Stimulated activated memory B cell treated with anti-CD40 and anti-IgM and Interleukin-4, amounts not matched to agents 10 μg/mL and 1 μg/mL and 100 μg/mL, for 72 hours (primary cell): ENCODE data around the gene EFCAB11.

Experiments used
- ATAC-seq: fragments of 150-1000 bp; cut with Tn5 transposase; 2 replicates; pipeline ENCODE4 v1.10.0; 2021
- H3K27ac Mint-ChIP-seq: one replicate; pipeline ENCODE4 v1.8.0; 2022; ENCODE audit warnings: mild to moderate bottlenecking, mixed read lengths
- H3K27me3 Mint-ChIP-seq: one replicate; pipeline ENCODE4 v1.8.0; 2022; ENCODE audit warnings: mixed read lengths
- H3K36me3 Mint-ChIP-seq: one replicate; pipeline ENCODE4 v1.8.0; 2022; ENCODE audit warnings: mixed read lengths
- H3K4me1 Mint-ChIP-seq: one replicate; pipeline ENCODE4 v1.8.0; 2022; ENCODE audit warnings: mixed read lengths
- H3K4me3 Mint-ChIP-seq: one replicate; pipeline ENCODE4 v1.8.0; 2022; ENCODE audit warnings: mild to moderate bottlenecking, moderate library complexity, mixed read lengths
- H3K9me3 Mint-ChIP-seq: one replicate; pipeline ENCODE4 v1.8.0; 2022; ENCODE audit warnings: mixed read lengths

EFCAB11 gene

DNA sequence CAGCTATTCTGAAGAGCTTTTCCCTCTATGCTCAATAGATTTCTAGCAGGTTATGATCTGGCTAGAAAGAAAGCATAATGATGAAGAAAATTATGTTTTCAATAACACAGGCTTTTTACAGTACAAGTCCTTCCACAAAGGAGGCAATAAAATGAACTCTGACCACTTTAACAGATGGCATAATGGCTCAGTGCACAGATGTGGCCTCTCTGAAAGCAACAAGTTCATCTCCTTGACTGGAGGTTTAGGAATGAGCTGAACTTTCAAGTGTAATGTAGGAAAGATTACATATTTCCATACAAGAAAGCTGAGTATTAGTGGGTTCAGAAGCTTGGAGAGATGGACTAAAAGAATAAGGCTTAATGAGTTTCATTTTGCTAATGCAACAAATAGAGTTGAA, 147.4 kb downstream of the EFCAB11 start:
- ATAC-seq = no peak
- no peaks in the 10 kb centered on the region for H3K4me1 Mint-ChIP-seq
- no peak overlapping the region for H3K27ac Mint-ChIP-seq
- no peaks in the 10 kb centered on the region for H3K9me3 Mint-ChIP-seq
- no peak overlapping the region for H3K4me3 Mint-ChIP-seq
- H3K27me3 Mint-ChIP-seq = no peaks in the 10 kb centered on the region
- peaks cover 9% of the 10 kb centered on the region for H3K36me3 Mint-ChIP-seq

DNA sequence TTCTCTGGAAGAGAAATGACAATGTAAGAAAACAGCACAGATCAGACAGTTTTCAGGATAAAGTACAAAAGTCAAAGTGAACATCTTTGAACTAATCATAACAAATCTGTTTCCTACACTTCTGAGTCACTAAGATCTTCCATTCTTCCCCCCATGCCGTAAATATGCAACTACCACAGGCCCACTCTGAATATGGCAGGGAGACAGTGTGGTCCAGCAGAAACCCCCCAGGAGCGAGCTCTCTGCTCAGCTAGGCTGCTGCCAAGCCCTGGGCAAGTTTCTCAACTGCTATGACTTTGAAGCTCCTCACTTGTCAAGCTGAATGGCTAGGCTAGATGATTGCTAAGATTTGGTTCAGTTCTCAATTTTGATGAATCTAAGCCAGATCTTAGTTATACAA, 148.1 kb downstream of the EFCAB11 start:
- H3K9me3 Mint-ChIP-seq = no peaks in the 10 kb centered on the region
- no peak for ATAC-seq

DNA sequence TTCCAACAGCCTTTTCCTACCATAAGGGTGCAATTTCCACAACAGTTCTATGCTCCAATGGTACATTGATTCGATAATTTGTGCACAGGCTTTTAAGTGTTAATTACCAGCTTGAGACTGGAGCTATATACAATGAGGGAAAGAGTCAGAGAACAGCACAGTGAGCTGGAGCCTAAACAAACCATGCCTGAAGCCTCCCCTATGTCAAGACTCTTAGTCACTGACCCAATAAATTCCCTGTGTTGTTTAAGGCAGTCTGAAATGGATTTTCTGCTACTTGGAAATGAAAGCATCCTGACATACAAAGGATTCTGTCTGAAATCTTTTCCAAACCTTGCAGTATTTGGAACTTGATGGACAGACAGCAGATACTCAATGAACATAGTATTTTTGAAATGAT, 149.0 kb downstream of the EFCAB11 start:
- Mint-ChIP-seq H3K4me1 (no peaks in the 10 kb centered on the region), H3K27me3 (no peaks in the 10 kb centered on the region), H3K9me3 (no peaks in the 10 kb centered on the region), H3K27ac (no peak overlapping the region), H3K4me3 (no peak overlapping the region), H3K36me3 (no peaks in the 10 kb centered on the region)
- no peak for ATAC-seq

More for the DNA sequence above, 148.1 kb downstream of the EFCAB11 start:
- Mint-ChIP-seq H3K4me1 (no peaks in the 10 kb centered on the region), H3K27ac (no peak overlapping the region), H3K36me3 (peaks cover 8% of the 10 kb centered on the region), H3K27me3 (no peaks in the 10 kb centered on the region), H3K4me3 (no peak overlapping the region)

DNA sequence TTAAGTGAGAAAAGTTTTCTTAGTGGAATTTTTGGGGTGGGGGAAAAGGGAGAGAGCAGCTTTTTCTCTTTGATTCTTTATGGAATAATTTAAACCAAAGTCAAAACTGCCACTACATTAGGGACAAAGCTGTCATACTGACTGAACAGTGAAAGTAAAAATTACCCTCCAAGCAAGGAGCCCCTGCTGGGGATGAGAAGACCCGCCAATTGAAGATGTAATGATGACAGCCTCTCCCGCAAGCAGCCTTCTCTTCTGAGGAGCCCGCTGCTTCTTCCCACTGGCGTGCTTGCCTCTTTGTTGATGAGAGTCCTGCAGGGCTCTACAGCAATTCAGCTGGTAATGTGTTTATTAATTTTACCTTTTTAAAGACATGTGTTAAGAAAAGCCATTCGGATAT, 151.0 kb downstream of the EFCAB11 start:
- H3K4me1 Mint-ChIP-seq = no peaks in the 10 kb centered on the region
- H3K27me3 Mint-ChIP-seq = no peaks in the 10 kb centered on the region
- H3K9me3 Mint-ChIP-seq = no peaks in the 10 kb centered on the region
- H3K36me3 Mint-ChIP-seq = no peaks in the 10 kb centered on the region
- H3K27ac Mint-ChIP-seq = no peak overlapping the region
- no peak for ATAC-seq
- H3K4me3 Mint-ChIP-seq = no peak overlapping the region

DNA sequence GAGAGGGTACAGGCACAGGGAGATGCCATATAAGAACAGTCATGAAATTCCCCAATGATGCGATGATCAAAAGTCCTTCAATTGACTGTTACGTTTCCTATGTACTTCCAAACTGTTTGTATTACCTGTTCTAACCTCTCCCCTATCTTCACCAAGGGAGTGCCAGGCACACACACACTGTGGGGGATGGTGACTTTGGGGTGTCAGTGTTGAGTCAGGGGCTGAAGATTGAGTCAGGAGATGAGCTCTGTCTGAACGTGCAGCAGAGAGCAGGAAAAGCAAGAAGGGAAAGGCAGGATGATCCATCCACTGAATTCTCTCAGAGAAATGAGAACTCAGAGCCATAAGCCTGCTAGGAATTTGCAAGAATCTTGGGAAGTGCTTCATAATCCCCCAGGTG, 153.4 kb downstream of the EFCAB11 start:
- H3K27me3 Mint-ChIP-seq = no peaks in the 10 kb centered on the region
- ATAC-seq = no peak
- H3K9me3 Mint-ChIP-seq = no peaks in the 10 kb centered on the region
- no peak overlapping the region for H3K27ac Mint-ChIP-seq
- H3K36me3 Mint-ChIP-seq = peaks cover 10% of the 10 kb centered on the region
- H3K4me1 Mint-ChIP-seq = peaks cover 5% of the 10 kb centered on the region
- H3K4me3 Mint-ChIP-seq = no peak overlapping the region

DNA sequence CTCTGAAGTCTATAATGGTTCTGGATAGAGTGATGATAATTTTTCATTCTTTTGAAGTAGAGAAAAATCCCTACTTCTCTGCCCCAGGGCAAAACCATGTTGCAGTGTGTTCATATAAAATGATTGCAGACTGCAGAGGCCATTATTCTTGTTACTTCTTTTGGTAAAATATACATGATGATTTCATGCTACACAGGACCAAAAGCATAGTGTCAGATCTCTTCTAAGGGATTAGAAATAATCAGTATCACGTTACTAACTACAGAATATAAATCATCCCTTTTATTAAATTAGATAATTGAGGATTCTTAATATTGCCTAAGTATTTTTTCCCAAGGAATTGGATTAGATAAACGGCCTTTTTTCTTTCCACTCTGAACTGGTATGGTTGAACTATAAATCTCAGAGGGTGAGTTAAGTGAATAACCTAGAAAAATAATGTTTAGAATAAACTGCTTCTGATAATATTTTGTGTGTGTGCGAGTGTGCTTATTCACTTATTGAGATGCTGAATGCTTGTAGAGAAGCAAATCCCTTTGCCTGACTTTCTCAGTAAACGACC, 156.2 kb downstream of the EFCAB11 start:
- ATAC-seq = no peak
- Mint-ChIP-seq H3K27ac (no peak overlapping the region), H3K36me3 (peaks cover 10% of the 10 kb centered on the region), H3K27me3 (no peaks in the 10 kb centered on the region), H3K9me3 (no peaks in the 10 kb centered on the region), H3K4me3 (no peak overlapping the region), H3K4me1 (peaks cover 5% of the 10 kb centered on the region)

DNA sequence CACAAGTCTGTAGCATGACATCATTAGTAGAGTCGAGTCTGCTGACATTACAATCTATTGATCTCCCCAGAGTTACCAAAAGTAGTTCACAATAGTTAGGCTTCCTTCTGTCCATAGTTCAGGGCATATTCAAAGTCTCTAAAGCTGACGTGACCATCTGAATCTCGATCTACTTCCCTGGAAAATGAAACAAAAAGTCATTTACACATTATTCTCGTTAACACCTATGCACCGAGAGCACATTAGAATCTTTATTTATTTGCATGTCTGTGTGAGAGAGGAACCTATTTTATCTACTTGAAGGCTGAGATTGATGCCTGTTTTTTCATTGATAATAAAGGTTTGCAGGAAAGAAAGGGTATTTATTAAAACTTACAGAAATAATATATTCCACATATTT, 157.4 kb downstream of the EFCAB11 start:
- Mint-ChIP-seq H3K36me3 (peaks cover 13% of the 10 kb centered on the region), H3K9me3 (no peaks in the 10 kb centered on the region), H3K4me3 (no peak overlapping the region), H3K27me3 (no peaks in the 10 kb centered on the region), H3K4me1 (peaks cover 5% of the 10 kb centered on the region), H3K27ac (no peak overlapping the region)
- no peak for ATAC-seq

DNA sequence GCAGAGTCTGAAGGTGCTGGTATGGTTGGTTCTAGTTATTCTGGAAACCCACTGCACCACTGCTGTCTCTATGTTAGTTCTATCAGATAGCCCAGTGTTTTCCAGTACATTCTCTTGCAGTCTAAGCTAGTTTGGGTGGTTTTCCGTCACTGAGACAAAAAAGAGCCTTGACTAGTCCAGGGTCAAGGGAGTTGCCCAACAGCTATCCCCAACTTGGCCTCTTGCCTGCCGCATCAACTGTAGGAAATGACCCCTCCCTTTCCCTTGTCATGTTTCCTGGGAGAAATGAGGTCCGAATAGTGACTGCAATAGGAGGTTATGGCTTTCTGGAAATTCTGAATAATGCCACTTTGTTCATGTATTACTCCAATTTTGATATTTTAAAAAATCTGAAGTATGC, 160.4 kb downstream of the EFCAB11 start:
- Mint-ChIP-seq H3K4me1 (peaks cover 5% of the 10 kb centered on the region), H3K4me3 (no peak overlapping the region), H3K36me3 (peaks cover 18% of the 10 kb centered on the region), H3K27me3 (no peaks in the 10 kb centered on the region), H3K9me3 (no peaks in the 10 kb centered on the region), H3K27ac (no peak overlapping the region)
- ATAC-seq = no peak

DNA sequence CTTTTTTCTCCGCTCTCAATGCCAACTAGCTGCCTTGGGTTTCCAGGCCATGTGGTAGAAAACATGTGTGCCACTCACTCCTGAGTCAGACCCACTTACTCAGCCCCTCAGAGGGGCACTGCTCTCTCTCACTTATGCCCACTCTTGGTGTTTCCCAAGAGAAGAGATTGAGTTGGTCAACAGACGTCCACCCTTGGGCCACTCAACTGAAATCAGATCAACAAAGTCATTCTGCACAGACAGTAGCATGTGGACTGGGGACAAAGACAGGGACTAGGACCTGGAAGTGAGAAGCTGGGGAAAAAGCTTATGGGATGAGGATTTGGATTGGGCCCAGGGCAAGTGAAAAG, 161.2 kb downstream of the EFCAB11 start:
- Mint-ChIP-seq H3K4me3 (no peak overlapping the region), H3K27ac (no peak overlapping the region), H3K27me3 (no peaks in the 10 kb centered on the region), H3K9me3 (no peaks in the 10 kb centered on the region), H3K36me3 (peaks cover 18% of the 10 kb centered on the region), H3K4me1 (peaks cover 5% of the 10 kb centered on the region)
- ATAC-seq = no peak

DNA sequence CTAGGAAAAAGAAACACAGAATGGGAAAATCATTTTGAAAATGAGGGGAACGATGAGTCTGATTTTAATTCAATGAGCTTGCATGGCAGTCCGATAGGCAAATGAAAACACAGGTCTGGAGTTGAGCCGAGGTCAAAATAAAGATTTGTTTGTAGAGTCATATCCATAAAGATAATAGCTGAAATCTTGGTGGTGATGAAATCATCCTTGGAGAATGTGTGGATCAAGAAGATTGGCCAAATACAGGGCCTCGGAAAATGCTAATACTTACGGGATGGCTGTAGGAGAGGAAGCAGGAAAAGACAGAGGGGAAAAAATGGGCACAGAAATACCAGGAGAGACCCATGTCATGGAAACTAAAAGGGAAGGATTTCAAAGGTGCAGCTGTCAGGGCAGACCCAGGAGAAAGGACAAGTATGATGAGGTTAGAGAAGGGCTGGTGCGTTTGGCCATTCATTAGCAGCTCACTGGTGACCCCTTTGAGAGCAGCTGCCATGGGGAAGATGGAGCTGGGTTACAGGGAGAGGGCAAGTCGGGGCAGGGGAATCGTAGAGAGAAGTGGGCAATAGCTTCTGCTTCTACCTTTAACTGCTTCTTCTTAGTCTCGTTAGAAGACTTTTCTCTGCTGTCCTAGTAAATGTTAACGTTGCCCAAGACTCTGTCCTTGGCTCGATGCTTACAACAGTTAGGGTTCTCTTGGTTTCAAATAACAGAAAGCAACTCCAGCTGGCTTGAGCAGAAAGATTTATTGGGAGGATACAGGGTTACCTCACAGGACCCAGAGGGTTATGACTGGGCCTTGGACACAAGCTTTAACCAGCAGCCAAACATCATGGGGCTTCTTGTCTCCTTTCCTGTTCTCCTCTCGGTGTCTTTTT, 161.8 kb downstream of the EFCAB11 start:
- no peaks in the 10 kb centered on the region for H3K27me3 Mint-ChIP-seq
- no peak overlapping the region for H3K27ac Mint-ChIP-seq
- peaks cover 18% of the 10 kb centered on the region for H3K36me3 Mint-ChIP-seq
- no peak for ATAC-seq
- no peak overlapping the region for H3K4me3 Mint-ChIP-seq
- H3K4me1 Mint-ChIP-seq = peaks cover 5% of the 10 kb centered on the region
- no peaks in the 10 kb centered on the region for H3K9me3 Mint-ChIP-seq

DNA sequence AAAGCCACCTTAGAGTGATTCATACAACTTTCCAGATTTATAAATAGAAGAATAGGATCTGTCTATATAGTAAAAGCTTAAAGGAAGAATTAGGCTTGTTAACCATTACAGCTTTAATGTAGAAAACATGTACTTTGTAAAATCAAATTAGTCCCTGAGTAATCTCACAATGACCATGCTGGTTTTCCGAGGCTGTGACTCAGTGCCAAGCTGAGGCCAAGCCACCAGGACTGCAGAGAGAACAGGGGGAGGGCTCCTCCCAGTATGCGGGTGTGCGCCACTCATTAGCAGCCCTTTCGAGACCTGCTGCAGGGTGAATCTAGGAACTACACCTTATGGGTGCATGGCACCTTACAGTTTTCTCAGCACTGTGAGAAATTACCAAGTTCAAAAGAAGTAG, 167.0 kb downstream of the EFCAB11 start:
- no peaks in the 10 kb centered on the region for H3K27me3 Mint-ChIP-seq
- no peak overlapping the region for H3K4me3 Mint-ChIP-seq
- no peak overlapping the region for H3K27ac Mint-ChIP-seq
- H3K36me3 Mint-ChIP-seq = peaks cover 8% of the 10 kb centered on the region
- H3K4me1 Mint-ChIP-seq = no peaks in the 10 kb centered on the region
- H3K9me3 Mint-ChIP-seq = no peaks in the 10 kb centered on the region
- no peak for ATAC-seq

DNA sequence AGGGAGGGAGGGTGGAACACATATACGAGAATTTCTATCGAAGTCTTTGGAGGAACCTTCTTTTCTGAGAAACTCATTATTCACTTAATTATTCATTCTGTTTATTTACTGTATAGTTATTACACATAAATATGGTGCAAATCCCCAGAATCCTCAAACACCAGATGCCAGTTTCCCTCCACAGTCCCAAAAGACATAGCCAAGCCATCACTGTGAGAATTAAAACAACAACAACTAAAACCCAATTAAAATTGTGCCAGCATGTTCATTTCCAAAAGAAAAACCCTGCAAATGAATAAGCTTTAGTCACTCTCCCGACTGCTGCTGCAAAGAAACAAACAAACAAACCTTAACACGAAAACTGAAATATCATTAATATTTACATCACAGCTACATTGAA, 173.5 kb downstream of the EFCAB11 start:
- H3K27ac Mint-ChIP-seq = no peak overlapping the region
- no peak for ATAC-seq
- H3K36me3 Mint-ChIP-seq = no peaks in the 10 kb centered on the region
- H3K27me3 Mint-ChIP-seq = peaks cover 9% of the 10 kb centered on the region
- no peak overlapping the region for H3K4me3 Mint-ChIP-seq
- H3K4me1 Mint-ChIP-seq = no peaks in the 10 kb centered on the region
- H3K9me3 Mint-ChIP-seq = no peaks in the 10 kb centered on the region

DNA sequence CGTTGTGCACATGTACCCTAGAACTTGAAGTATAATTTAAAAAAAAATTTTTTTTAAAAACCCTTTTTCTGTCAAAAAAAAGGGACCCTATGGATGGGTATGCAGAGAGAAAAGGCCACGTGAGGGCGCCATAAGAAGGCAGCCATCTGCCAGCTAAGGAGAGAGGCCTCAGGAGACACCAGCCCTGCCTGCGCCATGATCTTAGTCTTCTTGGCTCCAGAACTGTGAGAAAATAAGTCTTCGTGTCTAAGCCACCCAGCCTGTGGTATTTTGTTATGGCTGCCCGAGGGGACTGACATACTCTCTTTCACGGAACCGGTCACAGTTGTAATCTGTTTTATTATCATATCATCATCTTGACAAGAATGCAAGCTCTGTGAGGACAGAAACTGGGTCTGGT, 174.8 kb downstream of the EFCAB11 start:
- Mint-ChIP-seq H3K9me3 (no peaks in the 10 kb centered on the region), H3K27me3 (peaks cover 9% of the 10 kb centered on the region), H3K4me1 (no peaks in the 10 kb centered on the region), H3K4me3 (no peak overlapping the region), H3K27ac (no peak overlapping the region), H3K36me3 (no peaks in the 10 kb centered on the region)
- no peak for ATAC-seq

DNA sequence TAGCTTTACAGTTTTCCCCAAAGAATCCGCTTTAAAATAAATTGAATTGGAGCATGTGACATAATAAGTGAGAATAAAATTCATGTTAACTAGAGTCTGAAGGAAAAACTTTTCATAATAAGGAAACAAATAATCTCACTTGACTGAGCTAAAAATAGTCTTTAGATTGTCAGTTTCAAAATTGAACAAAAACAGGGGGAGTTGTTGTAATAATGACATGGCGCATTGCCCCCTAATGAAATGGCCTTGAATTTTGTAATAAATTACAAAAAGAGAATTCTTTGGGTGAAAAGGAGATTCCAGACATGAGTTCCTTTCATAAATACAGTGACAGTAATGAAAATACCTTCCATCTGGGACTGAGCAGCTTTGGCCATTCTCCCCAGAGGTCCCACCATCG, 178.6 kb downstream of the EFCAB11 start:
- no peak overlapping the region for H3K27ac Mint-ChIP-seq
- no peak for ATAC-seq

DNA sequence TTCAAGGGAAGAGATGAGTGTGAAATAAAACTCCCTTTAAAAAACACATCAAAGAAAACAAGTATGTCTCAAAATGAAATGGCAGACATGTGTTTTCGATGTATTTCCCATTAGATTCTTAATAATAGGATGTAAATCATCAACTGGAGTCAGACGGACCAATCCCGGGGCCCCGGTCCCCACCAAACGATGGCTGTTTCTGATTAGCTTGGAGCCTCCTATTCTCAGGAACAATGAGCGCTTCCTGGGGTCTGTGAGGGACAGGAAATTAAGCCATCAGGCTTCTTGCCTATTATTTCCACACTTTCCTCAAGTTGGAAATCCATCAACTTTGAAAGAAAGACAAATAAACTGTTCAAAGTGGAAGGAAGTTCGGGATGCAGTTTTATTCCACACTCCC, 179.4 kb downstream of the EFCAB11 start:
- no peak overlapping the region for H3K27ac Mint-ChIP-seq
- H3K4me1 Mint-ChIP-seq = peaks cover 28% of the 10 kb centered on the region
- peaks cover 9% of the 10 kb centered on the region for H3K27me3 Mint-ChIP-seq
- H3K9me3 Mint-ChIP-seq = no peaks in the 10 kb centered on the region
- H3K4me3 Mint-ChIP-seq = no peak overlapping the region
- ATAC-seq = no peak
- H3K36me3 Mint-ChIP-seq = no peaks in the 10 kb centered on the region

More for the DNA sequence above, 178.6 kb downstream of the EFCAB11 start:
- Mint-ChIP-seq H3K4me3 (no peak overlapping the region), H3K27me3 (peaks cover 9% of the 10 kb centered on the region), H3K36me3 (no peaks in the 10 kb centered on the region), H3K4me1 (peaks cover 28% of the 10 kb centered on the region), H3K9me3 (no peaks in the 10 kb centered on the region)

DNA sequence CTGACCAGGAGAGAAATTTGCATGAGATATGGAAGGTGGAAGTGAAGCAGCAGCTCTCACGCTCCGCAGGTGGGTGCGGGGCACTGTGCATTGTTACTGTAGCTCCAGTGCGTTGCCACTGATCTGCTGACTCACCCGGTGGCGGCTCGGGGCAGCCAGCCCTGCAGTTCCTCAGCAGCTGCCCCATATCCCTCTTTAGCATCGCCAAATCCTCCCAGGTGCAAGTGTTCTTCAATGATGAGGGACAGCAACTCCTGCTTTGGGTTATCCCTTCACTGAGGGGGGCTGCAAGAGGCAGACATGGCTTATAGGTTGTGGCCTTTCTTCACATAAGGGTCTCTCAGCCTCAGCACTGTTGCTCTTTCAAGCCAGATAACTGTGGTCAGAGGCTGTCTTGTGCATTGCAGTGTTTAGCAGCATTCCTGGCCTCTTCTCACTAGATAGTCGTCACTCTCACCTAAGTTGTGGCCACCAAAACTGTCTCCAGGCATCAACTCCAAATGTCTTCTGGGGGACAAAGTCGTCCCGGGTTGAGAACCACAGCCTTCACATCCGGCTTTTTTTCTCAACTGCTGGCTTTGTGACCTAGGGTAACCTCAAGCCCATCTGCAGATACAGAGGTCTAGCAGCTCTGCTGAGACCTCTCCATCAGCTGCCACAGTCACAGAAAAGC, 180.8 kb downstream of the EFCAB11 start:
- peak overlapping the region; percentile 23 for H3K4me3 Mint-ChIP-seq
- H3K9me3 Mint-ChIP-seq = no peaks in the 10 kb centered on the region
- H3K27ac Mint-ChIP-seq = peak overlapping the region; percentile 45
- H3K4me1 Mint-ChIP-seq = peaks cover 28% of the 10 kb centered on the region
- ATAC-seq = peak; percentile 94
- H3K36me3 Mint-ChIP-seq = no peaks in the 10 kb centered on the region
- H3K27me3 Mint-ChIP-seq = peaks cover 5% of the 10 kb centered on the region
